Lower lobe of right lung (tissue), 2 donors: Measurements from ENCODE around the gene CFDP1. TPM values are rescaled to one million over a fixed set of nuclear protein-coding genes. Genes with fewer than 3 reads are reported as not detected.

Experiments used
- ATAC-seq, 2 donors: fragments of 200-7000 bp; cut with Tn5 transposase; one replicate each; pipeline ENCODE4 v1.9.1; 2020 to 2022; ENCODE audit warnings: mild to moderate bottlenecking in 2 of 2, moderate library complexity in 2 of 2
- DNase-seq: peaks from one replicate; pipeline ENCODE4 v3.0.0-alpha.2; 2020
- H3K27ac ChIP-seq: fragments of 200-600 bp; one replicate; pipeline ENCODE4 v1.8.0; 2022
- H3K27me3 ChIP-seq: fragments of 200-600 bp; one replicate; pipeline ENCODE4 v1.8.0; 2022; ENCODE audit warnings: low read depth
- H3K36me3 ChIP-seq: fragments of 200-600 bp; one replicate; pipeline ENCODE4 v1.8.0; 2022; ENCODE audit warnings: mild to moderate bottlenecking
- H3K4me1 ChIP-seq: fragments of 200-600 bp; one replicate; pipeline ENCODE4 v1.8.0; 2022
- H3K4me3 ChIP-seq: fragments of 200-600 bp; one replicate; pipeline ENCODE4 v1.8.0; 2022; ENCODE audit warnings: mild to moderate bottlenecking
- H3K9me3 ChIP-seq: fragments of 200-600 bp; one replicate; pipeline ENCODE4 v1.8.0; 2022
- CTCF ChIP-seq: fragments of 200-600 bp; IDR thresholded peaks from one replicate; pipeline ENCODE4 v1.8.0; 2022; ENCODE audit warnings: antibody characterized with exemption, mild to moderate bottlenecking
- intact Hi-C: fragments of 100-400 bp; cut with DNase I; formaldehyde crosslinking; loops from one replicate; pipeline ENCODE4 v1.11.0; 2022
- total RNA-seq: library from RNA; stranded (reverse); fragmentation: NEBNext Ultra II Directional; extraction: Animal tissue kit (Norgen Biotek cat#: 25700); gene quantifications from one replicate; pipeline ENCODE4 v1.2.1, GENCODE V29; 2021
- donor health status: DM: no; HTN: yes; CAD: no; lungs with severe emphysema.

Gene CFDP1
- total RNA-seq, 1 donor from 2014 or later: 57.7 TPM

GRCh38 chr16:75264457-75264998, 168.8 kb downstream of the CFDP1 start:
- ATAC-seq: peak in 1 of 2 donors; percentile 0
- peak overlapping the region; percentile 92 for H3K27ac ChIP-seq
- intact Hi-C loops: no loop called here
- H3K4me3 ChIP-seq: peak overlapping the region; percentile 98
- H3K27me3 ChIP-seq: peaks cover 6% of the 10 kb centered on the region
- peak; percentile 50 for DNase-seq
- H3K4me1 ChIP-seq: peaks cover 54% of the 10 kb centered on the region
- no peaks in the 10 kb centered on the region for H3K9me3 ChIP-seq
- H3K36me3 ChIP-seq: no peaks in the 10 kb centered on the region
- no peak for TF ChIP-seq CTCF

- ATAC-seq: no peak
- peaks cover 54% of the 10 kb centered on the region for H3K4me1 ChIP-seq
These were observed 169.3 kb downstream of the CFDP1 start for GRCh38 chr16:75263963-75264445.

GRCh38 chr16:75263291-75263962, 169.9 kb downstream of the CFDP1 start:
- Histone ChIP-seq H3K4me1 (peaks cover 60% of the 10 kb centered on the region), H3K9me3 (no peaks in the 10 kb centered on the region), H3K36me3 (no peaks in the 10 kb centered on the region), H3K4me3 (peak overlapping the region; percentile 98), H3K27me3 (peaks cover 6% of the 10 kb centered on the region), H3K27ac (peak overlapping the region; percentile 92)
- intact Hi-C loops: no loop called here
- no peak for TF ChIP-seq CTCF
- DNase-seq: no peak
- no peak for ATAC-seq

More at GRCh38 chr16:75263963-75264445, 169.3 kb downstream of the CFDP1 start:
- H3K27ac ChIP-seq: peak overlapping the region; percentile 92
- no peaks in the 10 kb centered on the region for H3K9me3 ChIP-seq
- intact Hi-C loops: no loop called here
- H3K27me3 ChIP-seq: peaks cover 6% of the 10 kb centered on the region
- DNase-seq: peak; percentile 45
- no peaks in the 10 kb centered on the region for H3K36me3 ChIP-seq
- H3K4me3 ChIP-seq: peak overlapping the region; percentile 98
- no peak for TF ChIP-seq CTCF

GRCh38 chr16:75262800-75263127, 170.5 kb downstream of the CFDP1 start:
- Histone ChIP-seq H3K4me1 (peaks cover 67% of the 10 kb centered on the region), H3K36me3 (no peaks in the 10 kb centered on the region), H3K27me3 (peaks cover 6% of the 10 kb centered on the region), H3K9me3 (no peaks in the 10 kb centered on the region), H3K4me3 (peak overlapping the region; percentile 6), H3K27ac (no peak overlapping the region)
- TF ChIP-seq CTCF: no peak
- ATAC-seq (no peak), DNase-seq (no peak)
- intact Hi-C loops: no loop called here

- no peak overlapping the region for H3K27ac ChIP-seq
- DNase-seq: no peak
- intact Hi-C loops: no loop called here
- no peaks in the 10 kb centered on the region for H3K9me3 ChIP-seq
- ATAC-seq: no peak
- H3K27me3 ChIP-seq: peaks cover 6% of the 10 kb centered on the region
- H3K36me3 ChIP-seq: no peaks in the 10 kb centered on the region
- H3K4me3 ChIP-seq: peak overlapping the region; percentile 6
- peaks cover 72% of the 10 kb centered on the region for H3K4me1 ChIP-seq
- TF ChIP-seq CTCF: no peak
These were observed 171.1 kb downstream of the CFDP1 start for GRCh38 chr16:75262104-75262799.
